Ascending aorta (tissue), 2 donors: ENCODE data around the gene MCM3. TPM values are rescaled to one million over a fixed set of nuclear protein-coding genes. Genes with fewer than 3 reads are reported as not detected.
A peak's percentile ranks its signal among the peaks of the same experiment; 100 is the strongest.

ENCODE experiments used
- DNase-seq, 2 donors: peaks; one replicate each; pipeline ENCODE4 v3.0.0-alpha.2; 2019; ENCODE audit warnings: low spot score in 2 of 2
- H3K27ac ChIP-seq, 2 donors: fragments of 200-600 bp; sonication (generic); one replicate each; pipeline ENCODE4 v1.5.1; 2016 to 2017; ENCODE audit warnings: mild to moderate bottlenecking in 1 of 2
- H3K27me3 ChIP-seq: fragments of 200-600 bp; sonication (generic); one replicate; pipeline ENCODE4 v1.5.1; 2017
- H3K36me3 ChIP-seq, 2 donors: fragments of 200-600 bp; sonication (generic); one replicate each; pipeline ENCODE4 v1.5.1; 2016
- H3K4me1 ChIP-seq, 2 donors: fragments of 200-600 bp; sonication (generic); one replicate each; pipeline ENCODE4 v1.5.1; 2016 to 2017; ENCODE audit warnings: mild to moderate bottlenecking in 1 of 2
- H3K4me3 ChIP-seq, 2 donors: fragments of 200-600 bp; sonication (generic); one replicate each; pipeline ENCODE4 v1.5.1; 2016 to 2017; ENCODE audit warnings: mild to moderate bottlenecking in 1 of 2
- H3K9me3 ChIP-seq, 2 donors: fragments of 200-600 bp; sonication (generic); one replicate each; pipeline ENCODE4 v1.5.1; 2016
- CTCF ChIP-seq, 3 experiments: fragments of 200-600 bp in 2 of 3; fragments of 450-650 bp in 1 of 3; sonication (generic) in 2 of 3; IDR thresholded peaks; one replicate each; pipeline ENCODE4 v1.5.1; 2016 to 2019; ENCODE audit warnings: antibody characterized with exemption in 3 of 3, mild to moderate bottlenecking in 1 of 3, moderate library complexity in 1 of 3
- intact Hi-C: fragments of 100-400 bp; cut with DNase I; formaldehyde crosslinking; loops from one replicate; pipeline ENCODE4 v1.15.1; 2023
- total RNA-seq: library from RNA; depleted of rRNA; stranded (reverse); fragments of >200 nt; gene quantifications from one replicate; pipeline ENCODE4 v1.1.0, GENCODE V29; 2016

MCM3 gene
- total RNA-seq, 1 donor from 2014 or later, result 44.6 TPM

GRCh38 chr6:52276130-52276529, 8.4 kb downstream of the MCM3 start:
- H3K4me1 ChIP-seq, result no peaks in the 10 kb centered on the region
- DNase-seq, result no peak
- H3K4me3 ChIP-seq, result no peak overlapping the region
- H3K27ac ChIP-seq, result no peak overlapping the region
- intact Hi-C loops, result no loop called here
- no peak for TF ChIP-seq CTCF (IDR thresholded peaks at IDR 0.05)
- H3K27me3 ChIP-seq, result no peaks in the 10 kb centered on the region
- no peaks in the 10 kb centered on the region for H3K9me3 ChIP-seq
- H3K36me3 ChIP-seq, result peaks cover 52 to 83% of the 10 kb centered on the region in 2 donors

- H3K9me3 ChIP-seq, result no peaks in the 10 kb centered on the region
- no peaks in the 10 kb centered on the region for H3K4me1 ChIP-seq
- no peak overlapping the region for H3K4me3 ChIP-seq
- H3K36me3 ChIP-seq, result peaks cover 59 to 89% of the 10 kb centered on the region in 2 donors
- intact Hi-C loops, result no loop called here
- DNase-seq, result no peak
- no peak for TF ChIP-seq CTCF (IDR thresholded peaks at IDR 0.05)
- no peak overlapping the region for H3K27ac ChIP-seq
- no peaks in the 10 kb centered on the region for H3K27me3 ChIP-seq
Observed at GRCh38 chr6:52271852-52272460, 12.6 kb downstream of the MCM3 start.

GRCh38 chr6:52263709-52264540, 20.6 kb downstream of the MCM3 start:
- H3K4me1 ChIP-seq, result no peaks in the 10 kb centered on the region
- H3K27ac ChIP-seq, result no peak overlapping the region
- DNase-seq, result peak in 1 of 2 donors; percentile 70
- H3K9me3 ChIP-seq, result no peaks in the 10 kb centered on the region
- H3K4me3 ChIP-seq, result no peak overlapping the region
- TF ChIP-seq CTCF (IDR thresholded peaks at IDR 0.05), result peak; percentile 50 to 90 (median 86)
- peaks cover 38 to 48% of the 10 kb centered on the region in 2 donors for H3K36me3 ChIP-seq
- intact Hi-C loops, result no loop called here
- H3K27me3 ChIP-seq, result no peaks in the 10 kb centered on the region

- no peak overlapping the region for H3K4me3 ChIP-seq
- H3K36me3 ChIP-seq, result peaks cover 27 to 36% of the 10 kb centered on the region in 2 donors
- no peaks in the 10 kb centered on the region for H3K27me3 ChIP-seq
- no peak overlapping the region for H3K27ac ChIP-seq
- H3K9me3 ChIP-seq, result no peaks in the 10 kb centered on the region
- no peak for DNase-seq
- no peaks in the 10 kb centered on the region for H3K4me1 ChIP-seq
- intact Hi-C loops, result no loop called here
- TF ChIP-seq CTCF (IDR thresholded peaks at IDR 0.05), result no peak
Observed at GRCh38 chr6:52262620-52263344, 21.8 kb downstream of the MCM3 start.

DNA sequence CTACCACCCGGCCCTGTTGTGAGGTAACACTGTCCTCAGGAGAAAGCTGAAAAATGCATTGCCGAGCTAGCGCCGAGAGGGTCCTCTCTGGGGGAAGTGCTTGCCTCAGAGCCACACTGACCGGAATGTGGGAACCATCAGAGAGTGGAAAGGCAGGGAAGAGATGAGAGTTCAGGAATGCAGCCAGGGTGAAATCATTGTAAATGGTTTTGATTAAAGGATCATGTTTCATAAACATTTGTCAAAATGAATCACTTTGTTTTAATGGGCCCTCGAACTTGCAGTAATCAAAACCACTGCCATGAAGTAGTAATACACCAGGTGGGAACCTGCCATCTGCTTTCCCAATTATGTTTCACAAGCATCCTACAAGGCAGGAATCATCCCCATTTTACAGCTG, 23.3 kb downstream of the MCM3 start:
- Histone ChIP-seq H3K4me3 (no peak overlapping the region), H3K36me3 (peaks cover 17 to 24% of the 10 kb centered on the region in 2 donors), H3K27ac (no peak overlapping the region), H3K9me3 (no peaks in the 10 kb centered on the region), H3K4me1 (no peaks in the 10 kb centered on the region), H3K27me3 (no peaks in the 10 kb centered on the region)
- intact Hi-C loops, result no loop called here
- DNase-seq, result no peak
- no peak for TF ChIP-seq CTCF (IDR thresholded peaks at IDR 0.05)
